HCT116 (cell line): ENCODE measurements around the gene HBG2. TPM values are rescaled to one million over a fixed set of nuclear protein-coding genes. Genes with fewer than 3 reads are reported as not detected.

Source experiments
- ATAC-seq: fragments of 200-7000 bp; cut with Tn5 transposase; 2 replicates; pipeline ENCODE4 v1.9.1; 2020; ENCODE audit warnings: mild to moderate bottlenecking, moderate library complexity
- BruUV-seq: library from RNA; stranded (reverse); fragments of 400-500 nt; replicated peaks from 2 replicates; lab custom pipeline; 2021; lab: Mats Ljungman, UMichigan
- CTCF ChIA-PET: fragments of 300-600 bp; sonication (Branson Sonifier 250); formaldehyde crosslinking; loops from one replicate; lab custom pipeline; 2021; ENCODE audit warnings: antibody characterized with exemption; lab: Charles Lee
- POLR2A ChIA-PET: fragments of 300-600, 350-600 bp; sonication (Branson Sonifier 250); formaldehyde crosslinking; loops from one replicate; lab custom pipeline; 2021; ENCODE audit warnings: antibody characterized with exemption; lab: Charles Lee
- RAD21 ChIA-PET, 2 experiments: fragments of 300-600 bp; sonication (Branson Sonifier 250); formaldehyde crosslinking; loops; one replicate each; lab custom pipeline; 2023; ENCODE audit warnings: low total read pairs in 2 of 2; ENCODE audit not compliant: uncharacterized antibody in 2 of 2, unreplicated experiment in 2 of 2, low non-redundant PET in 1 of 2; lab: Charles Lee
- DNase-seq: peaks from one replicate; pipeline ENCODE4 v3.0.0-alpha.2; 2010; ENCODE audit warnings: low read depth, low spot score
- H2AFZ ChIP-seq: fragments of 200-600 bp; shearing (Covaris generic), sonication (generic); 2 replicates; pipeline ENCODE4 v1.6.1; 2017; ENCODE audit warnings: low read depth, mixed run types, mixed read lengths, antibody characterized with exemption, low read length; ENCODE audit not compliant: poor library complexity, severe bottlenecking
- H3K27ac ChIP-seq: 2 replicates; pipeline ENCODE4 v1.5.1; 2012; ENCODE audit warnings: low read depth, low read length
- H3K27me3 ChIP-seq: fragments of 200-600 bp; sonication (generic); 2 replicates; pipeline ENCODE4 v1.6.1; 2016; ENCODE audit warnings: mixed run types, low read length, mixed read lengths; ENCODE audit not compliant: insufficient read depth
- H3K36me3 ChIP-seq, 2 experiments: fragments of 200-500 bp in 1 of 2; fragments of 200-600 bp in 1 of 2; sonication (Bioruptor generic) in 1 of 2; sonication (generic) in 1 of 2; 2 replicates each; pipeline versions ENCODE4 v1.5.1 to v1.6.1; 2014 to 2016; ENCODE audit warnings: low read length in 2 of 2, inconsistent platforms in 1 of 2, mixed read lengths in 1 of 2, mixed run types in 1 of 2; ENCODE audit not compliant: insufficient read depth in 2 of 2, control insufficient read depth in 1 of 2
- H3K4me1 ChIP-seq, 2 experiments: fragments of 200-600 bp in 1 of 2; sonication (generic) in 1 of 2; 2 replicates each; pipeline versions ENCODE4 v1.5.1 to v1.6.1; 2012 to 2017; ENCODE audit warnings: low read length in 2 of 2, inconsistent platforms in 1 of 2, mild to moderate bottlenecking in 1 of 2, mixed read lengths in 1 of 2, mixed run types in 1 of 2, moderate library complexity in 1 of 2; ENCODE audit not compliant: insufficient read depth in 2 of 2, control insufficient read depth in 1 of 2
- H3K4me2 ChIP-seq: fragments of 200-600 bp; sonication (generic); 2 replicates; pipeline ENCODE4 v1.6.1; 2017; ENCODE audit warnings: mixed run types, low read length, mixed read lengths
- H3K4me3 ChIP-seq, 2 experiments: fragments of 200-600 bp in 1 of 2; sonication (generic) in 1 of 2; replicated peaks in 1 of 2; 2 replicates each; pipeline ENCODE4 v1.5.1; 2011 to 2016; ENCODE audit warnings: low read length in 2 of 2, control low read depth in 1 of 2, low read depth in 1 of 2, mild to moderate bottlenecking in 1 of 2, mixed read lengths in 1 of 2, mixed run types in 1 of 2
- H3K79me2 ChIP-seq: fragments of 200-600 bp; sonication (generic); 2 replicates; pipeline ENCODE4 v1.6.1; 2017; ENCODE audit warnings: mild to moderate bottlenecking, mixed run types, low read length, moderate library complexity, mixed read lengths; ENCODE audit not compliant: insufficient read depth
- H3K9ac ChIP-seq: fragments of 200-600 bp; sonication (generic); 2 replicates; pipeline ENCODE4 v1.6.1; 2016; ENCODE audit warnings: low read length, mixed read lengths
- H3K9me2 ChIP-seq: fragments of 200-600 bp; sonication (generic), shearing (Covaris generic); 2 replicates; pipeline ENCODE4 v1.6.1; 2017; ENCODE audit warnings: mixed run types, mild to moderate bottlenecking, moderate library complexity; ENCODE audit not compliant: insufficient read depth
- H3K9me3 ChIP-seq, 2 experiments: fragments of 200-500 bp in 1 of 2; fragments of 200-600 bp in 1 of 2; sonication (Bioruptor generic) in 1 of 2; sonication (generic) in 1 of 2; 2 replicates each; pipeline ENCODE4 v1.6.1; 2014 to 2017; ENCODE audit warnings: low read length in 2 of 2, mixed read lengths in 2 of 2, inconsistent platforms in 1 of 2, low read depth in 1 of 2, mild to moderate bottlenecking in 1 of 2, mixed run types in 1 of 2, moderate library complexity in 1 of 2; ENCODE audit not compliant: control insufficient read depth in 1 of 2, insufficient read depth in 1 of 2
- H4K20me1 ChIP-seq: fragments of 200-600 bp; sonication (generic), shearing (Covaris generic); 2 replicates; pipeline ENCODE4 v1.6.1; 2017; ENCODE audit warnings: mixed run types, mild to moderate bottlenecking, moderate library complexity; ENCODE audit not compliant: insufficient read depth
- CBX3 ChIP-seq: IDR thresholded peaks from 2 replicates; pipeline ENCODE4 v1.6.1; 2012; ENCODE audit warnings: low read depth
- CEBPB ChIP-seq: IDR thresholded peaks from 2 replicates; pipeline ENCODE4 v1.6.1; 2012; ENCODE audit warnings: low read depth
- EGR1 ChIP-seq: IDR thresholded peaks from 2 replicates; pipeline ENCODE4 v1.6.1; 2012; ENCODE audit warnings: low read depth
- ELF1 ChIP-seq: IDR thresholded peaks from 2 replicates; pipeline ENCODE4 v1.6.1; 2012; ENCODE audit warnings: low read depth, borderline replicate concordance
- EZH2 ChIP-seq: fragments of 200-600 bp; sonication (generic); IDR thresholded peaks from 2 replicates; pipeline ENCODE4 v1.6.1; 2017; ENCODE audit warnings: antibody characterized with exemption, mixed run types
- FOSL1 ChIP-seq: IDR thresholded peaks from 2 replicates; pipeline ENCODE4 v1.6.1; 2012; ENCODE audit warnings: low read depth
- JUND ChIP-seq: IDR thresholded peaks from 2 replicates; pipeline ENCODE4 v1.6.1; 2012
- MAX ChIP-seq: IDR thresholded peaks from 2 replicates; pipeline ENCODE4 v1.6.1; 2012
- POLR2A ChIP-seq: IDR thresholded peaks from 2 replicates; pipeline ENCODE4 v1.7.0; 2011; ENCODE audit warnings: borderline replicate concordance; ENCODE audit not compliant: insufficient read depth, insufficient read length; ENCODE audit errors: extremely low read depth
- POLR2AphosphoS5 ChIP-seq: IDR thresholded peaks from 2 replicates; pipeline ENCODE4 v1.6.1; 2011; ENCODE audit warnings: mild to moderate bottlenecking, low read depth, low read length, moderate library complexity
- RAD21 ChIP-seq: IDR thresholded peaks from 2 replicates; pipeline ENCODE4 v1.6.1; 2012; ENCODE audit warnings: low read depth, mild to moderate bottlenecking
- SIN3A ChIP-seq: IDR thresholded peaks from 2 replicates; pipeline ENCODE4 v1.6.1; 2012; ENCODE audit warnings: low read depth
- SP1 ChIP-seq: IDR thresholded peaks from 2 replicates; pipeline ENCODE4 v1.6.1; 2012; ENCODE audit warnings: low read depth
- SRF ChIP-seq: IDR thresholded peaks from 2 replicates; pipeline ENCODE4 v1.6.1; 2012; ENCODE audit warnings: low read depth
- TCF7L2 ChIP-seq: IDR thresholded peaks from 2 replicates; pipeline ENCODE4 v1.7.0; 2011; ENCODE audit warnings: borderline replicate concordance, inconsistent platforms; ENCODE audit not compliant: insufficient read depth, insufficient read length; ENCODE audit errors: extremely low read depth
- ZNF274 ChIP-seq: fragments of 200-500 bp; sonication (Bioruptor generic); IDR thresholded peaks from 2 replicates; pipeline ENCODE4 v1.6.1; 2014; ENCODE audit warnings: mild to moderate bottlenecking, low read depth, low read length, inconsistent platforms
- intact Hi-C: fragments of 100-400 bp; cut with micrococcal nuclease; formaldehyde crosslinking; loops from 2 replicates; pipeline ENCODE4 v1.10.0; 2022
- total RNA-seq: library from RNA; stranded (reverse); gene quantifications from one replicate; pipeline ENCODE4 v1.2.1, GENCODE V29; 2021; ENCODE audit not compliant: unreplicated experiment
- TF ChIP-seq, protein P1 (sequence below): IDR thresholded peaks from 2 replicates; pipeline ENCODE4 v1.6.1; 2012; ENCODE audit warnings: low read depth
- TF ChIP-seq, protein P2 (sequence below): IDR thresholded peaks from 2 replicates; pipeline ENCODE4 v1.6.1; 2012

Gene HBG2
- total RNA-seq, 1 experiment from 2014 or later = 48.1 TPM

DNA sequence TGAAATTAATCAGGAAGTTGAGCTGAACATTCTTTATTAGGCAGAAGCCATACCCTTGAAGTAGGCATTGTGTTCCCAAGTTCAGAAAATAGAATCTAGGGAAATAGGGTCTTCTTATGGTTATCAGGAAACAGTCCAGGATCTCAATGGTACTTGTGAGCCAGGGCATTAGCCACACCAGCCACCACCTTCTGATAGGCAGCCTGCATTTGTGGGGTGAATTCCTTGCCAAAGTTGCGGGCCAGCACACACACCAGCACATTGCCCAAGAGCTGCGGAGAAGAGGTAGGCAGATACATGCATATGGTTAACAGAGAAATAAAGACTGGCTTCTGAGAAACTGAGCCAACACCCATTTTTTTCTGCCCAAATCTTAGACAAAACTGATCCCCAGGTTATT is 21.8 kb downstream of the HBG2 start (continued):
- TF ChIP-seq CBX3 (no peak), POLR2AphosphoS5 (no peak)

- Histone ChIP-seq H4K20me1 (no peaks in the 10 kb centered on the region), H3K9me2 (no peaks in the 10 kb centered on the region), H2AFZ (no peak overlapping the region), H3K27me3 (peaks cover 23% of the 10 kb centered on the region), H3K27ac (no peak overlapping the region), H3K4me2 (no peak overlapping the region), H3K4me3 (no peak overlapping the region), H3K9me3 (no peaks in the 10 kb centered on the region), H3K9ac (no peak overlapping the region), H3K36me3 (no peaks in the 10 kb centered on the region), H3K4me1 (no peaks in the 10 kb centered on the region), H3K79me2 (no peaks in the 10 kb centered on the region)
- ChIA-PET POLR2A (no interaction called here), RAD21 (no interaction called here), CTCF (no interaction called here)
- intact Hi-C loops = no loop called here
- TF ChIP-seq, protein P1, sequence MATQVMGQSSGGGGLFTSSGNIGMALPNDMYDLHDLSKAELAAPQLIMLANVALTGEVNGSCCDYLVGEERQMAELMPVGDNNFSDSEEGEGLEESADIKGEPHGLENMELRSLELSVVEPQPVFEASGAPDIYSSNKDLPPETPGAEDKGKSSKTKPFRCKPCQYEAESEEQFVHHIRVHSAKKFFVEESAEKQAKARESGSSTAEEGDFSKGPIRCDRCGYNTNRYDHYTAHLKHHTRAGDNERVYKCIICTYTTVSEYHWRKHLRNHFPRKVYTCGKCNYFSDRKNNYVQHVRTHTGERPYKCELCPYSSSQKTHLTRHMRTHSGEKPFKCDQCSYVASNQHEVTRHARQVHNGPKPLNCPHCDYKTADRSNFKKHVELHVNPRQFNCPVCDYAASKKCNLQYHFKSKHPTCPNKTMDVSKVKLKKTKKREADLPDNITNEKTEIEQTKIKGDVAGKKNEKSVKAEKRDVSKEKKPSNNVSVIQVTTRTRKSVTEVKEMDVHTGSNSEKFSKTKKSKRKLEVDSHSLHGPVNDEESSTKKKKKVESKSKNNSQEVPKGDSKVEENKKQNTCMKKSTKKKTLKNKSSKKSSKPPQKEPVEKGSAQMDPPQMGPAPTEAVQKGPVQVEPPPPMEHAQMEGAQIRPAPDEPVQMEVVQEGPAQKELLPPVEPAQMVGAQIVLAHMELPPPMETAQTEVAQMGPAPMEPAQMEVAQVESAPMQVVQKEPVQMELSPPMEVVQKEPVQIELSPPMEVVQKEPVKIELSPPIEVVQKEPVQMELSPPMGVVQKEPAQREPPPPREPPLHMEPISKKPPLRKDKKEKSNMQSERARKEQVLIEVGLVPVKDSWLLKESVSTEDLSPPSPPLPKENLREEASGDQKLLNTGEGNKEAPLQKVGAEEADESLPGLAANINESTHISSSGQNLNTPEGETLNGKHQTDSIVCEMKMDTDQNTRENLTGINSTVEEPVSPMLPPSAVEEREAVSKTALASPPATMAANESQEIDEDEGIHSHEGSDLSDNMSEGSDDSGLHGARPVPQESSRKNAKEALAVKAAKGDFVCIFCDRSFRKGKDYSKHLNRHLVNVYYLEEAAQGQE = no peak
- TF ChIP-seq TCF7L2 = no peak
- no peak for TF ChIP-seq MAX
- TF ChIP-seq ELF1 = no peak
- TF ChIP-seq JUND = no peak
- no peak for TF ChIP-seq EGR1
- no peak for TF ChIP-seq SIN3A
- TF ChIP-seq CBX3 = no peak
- TF ChIP-seq, protein P2, sequence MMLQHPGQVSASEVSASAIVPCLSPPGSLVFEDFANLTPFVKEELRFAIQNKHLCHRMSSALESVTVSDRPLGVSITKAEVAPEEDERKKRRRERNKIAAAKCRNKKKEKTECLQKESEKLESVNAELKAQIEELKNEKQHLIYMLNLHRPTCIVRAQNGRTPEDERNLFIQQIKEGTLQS = no peak
- no peak for TF ChIP-seq CEBPB
- no peak for TF ChIP-seq RAD21
- no peak for TF ChIP-seq FOSL1
- no peak for TF ChIP-seq SP1
- no peak for TF ChIP-seq POLR2A
- TF ChIP-seq EZH2 = no peak
- TF ChIP-seq ZNF274 = no peak
- no peak for TF ChIP-seq SRF
- DNase-seq (no peak), ATAC-seq (no peak)
- BruUV-seq = no TSS peak
Observed at GRCh38 chr11:5232176-5232575, 22.4 kb downstream of the HBG2 start.
